NCI-H1694 (cell line): ENCODE data around the gene LMX1B.

Source experiments
- DNase-seq: peaks from one replicate; lab custom pipeline; 2025; lab: John Stamatoyannopoulos, UW

Gene LMX1B

GRCh38 chr9:126658201-126658825 lies 44.6 kb downstream of the LMX1B start:
- no peak for DNase-seq

- no peak for DNase-seq
Observed at GRCh38 chr9:126658956-126659555, 45.3 kb downstream of the LMX1B start.

- DNase-seq, result no peak
Observed at GRCh38 chr9:126661122-126661520, 47.4 kb downstream of the LMX1B start.

- DNase-seq, result no peak
Observed at GRCh38 chr9:126661521-126662251, 48.0 kb downstream of the LMX1B start.

- no peak for DNase-seq
Observed at GRCh38 chr9:126663661-126664072, 49.9 kb downstream of the LMX1B start.

- no peak for DNase-seq
Observed at GRCh38 chr9:126664900-126665643, 51.3 kb downstream of the LMX1B start.

GRCh38 chr9:126665644-126666035 lies 51.9 kb downstream of the LMX1B start:
- DNase-seq, result no peak

- no peak for DNase-seq
Observed at GRCh38 chr9:126666155-126666803, 52.6 kb downstream of the LMX1B start.

- DNase-seq, result peak; percentile 44
Observed at GRCh38 chr9:126667190-126668055, 53.7 kb downstream of the LMX1B start.

- no peak for DNase-seq
Observed at GRCh38 chr9:126668058-126668457, 54.3 kb downstream of the LMX1B start.

- no peak for DNase-seq
Observed at GRCh38 chr9:126669108-126669507, 55.4 kb downstream of the LMX1B start.

- no peak for DNase-seq
Observed at GRCh38 chr9:126670270-126670669, 56.5 kb downstream of the LMX1B start.

- no peak for DNase-seq
Observed at GRCh38 chr9:126671381-126671831, 57.7 kb downstream of the LMX1B start.

- DNase-seq, result no peak
Observed at GRCh38 chr9:126671983-126672382, 58.3 kb downstream of the LMX1B start.

- DNase-seq, result no peak
Observed at GRCh38 chr9:126672634-126673284, 59.0 kb downstream of the LMX1B start.

GRCh38 chr9:126673689-126674364 lies 60.1 kb downstream of the LMX1B start:
- no peak for DNase-seq

GRCh38 chr9:126674365-126675146 lies 60.8 kb downstream of the LMX1B start:
- DNase-seq, result no peak

GRCh38 chr9:126675147-126675467 lies 61.4 kb downstream of the LMX1B start:
- DNase-seq, result no peak

GRCh38 chr9:126676102-126676684 lies 62.5 kb downstream of the LMX1B start:
- no peak for DNase-seq
